ENCODE measurements around the gene MITF. TPM values are rescaled to one million over a fixed set of nuclear protein-coding genes. Genes with fewer than 3 reads are reported as not detected.

MITF gene
- total RNA-seq, 1 donor from 2014 or later = 57.7 TPM

DNA sequence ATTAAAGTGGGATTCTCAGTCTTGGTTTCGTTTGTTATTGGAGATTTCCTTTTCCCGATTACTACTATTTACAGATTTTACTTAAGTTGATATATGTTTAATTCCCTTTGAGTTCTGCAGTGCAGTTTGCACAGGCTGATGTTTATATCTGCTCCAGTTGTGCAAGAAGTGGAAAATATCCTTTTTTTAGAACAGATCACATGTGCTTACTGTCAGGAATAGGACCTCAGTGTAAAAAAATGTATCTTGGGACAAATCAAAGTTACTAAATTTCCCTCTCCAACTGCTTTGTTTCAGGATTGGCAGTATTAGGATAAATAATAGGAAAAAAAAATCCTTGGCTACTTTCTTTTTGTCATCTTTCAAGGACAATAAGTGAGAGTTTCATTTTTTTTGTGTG is 6.9 kb downstream of the MITF start:
- Histone ChIP-seq H3K36me3 (no peaks in the 10 kb centered on the region), H3K4me1 (peaks cover 45% of the 10 kb centered on the region), H3K4me3 (peak overlapping the region; percentile 21 to 27), H3K9me3 (no peaks in the 10 kb centered on the region), H3K27ac (peak overlapping the region; percentile 85), H3K27me3 (no peaks in the 10 kb centered on the region)
- TF ChIP-seq POLR2AphosphoS5 (IDR thresholded peaks at IDR 0.05; ENCODE audit: insufficient read depth in 1 of 2, low read depth in 1 of 2) (peak in 1 of 2 donors; percentile 85), POLR2A (IDR thresholded peaks at IDR 0.05) (no peak)
- DNase-seq (ENCODE audit: extremely low spot score in 2 of 2) = no peak
- intact Hi-C loops (cut with DNase I) = no loop called here

DNA sequence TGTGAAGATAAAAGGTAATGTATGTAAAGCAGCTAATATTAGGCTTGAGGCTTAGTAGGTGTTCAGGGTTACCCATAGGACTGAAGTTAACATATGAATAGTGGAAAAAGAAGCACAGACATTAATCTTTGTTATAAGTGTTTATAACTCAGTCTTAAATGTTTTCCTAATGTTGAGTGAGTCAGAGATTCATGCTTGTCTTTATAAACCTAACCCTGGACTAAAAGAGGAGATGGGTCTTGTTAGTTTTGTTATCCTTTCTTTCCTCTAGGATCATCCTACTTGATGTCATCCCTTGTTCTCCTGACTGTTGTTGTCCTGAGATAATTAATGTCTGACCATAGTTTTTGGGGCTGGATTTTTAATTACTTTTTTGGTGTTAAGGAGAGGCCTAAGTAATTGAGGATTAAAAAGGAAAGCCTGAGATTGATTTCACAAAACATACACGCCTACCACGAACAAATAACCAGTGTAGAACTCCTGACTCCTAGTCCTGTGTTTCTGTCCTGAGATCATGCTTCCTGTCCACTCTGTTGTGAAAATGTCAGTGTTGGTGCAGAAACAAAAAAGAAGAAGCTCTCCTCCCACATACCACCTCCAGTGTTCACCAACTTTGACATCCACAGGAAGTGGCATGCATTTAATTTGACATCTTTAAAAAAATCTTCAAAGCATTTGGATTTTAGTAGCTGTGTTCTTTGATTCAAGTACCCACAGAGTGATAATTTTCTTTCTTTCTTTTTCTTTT is 8.4 kb downstream of the MITF start:
- Histone ChIP-seq H3K4me3 (peak overlapping the region; percentile 21 to 27), H3K4me1 (peaks cover 49% of the 10 kb centered on the region)

DNA sequence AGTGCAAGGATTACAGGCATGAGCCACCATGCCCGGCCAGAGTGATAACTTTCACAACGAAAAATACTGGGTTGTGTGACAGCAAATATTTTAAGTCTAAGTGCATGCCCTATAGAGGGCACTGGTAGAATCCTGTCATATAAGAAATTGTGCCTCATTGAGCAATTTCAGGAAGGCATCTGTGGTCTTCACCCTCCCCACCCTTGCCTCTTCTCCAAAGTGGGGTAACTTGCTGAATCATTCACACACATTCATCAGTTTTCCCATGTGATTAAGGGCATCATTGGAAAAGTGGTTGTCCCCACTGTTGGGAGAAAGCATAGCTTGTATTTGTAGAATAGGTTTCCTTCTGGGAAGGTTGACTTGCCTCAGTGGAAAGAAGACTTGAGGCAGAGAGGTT is 9.2 kb downstream of the MITF start:
- TF ChIP-seq POLR2A (IDR thresholded peaks at IDR 0.05) (no peak), POLR2AphosphoS5 (IDR thresholded peaks at IDR 0.05; ENCODE audit: insufficient read depth in 1 of 2, low read depth in 1 of 2) (no peak)
- TF ChIP-seq, protein P1, sequence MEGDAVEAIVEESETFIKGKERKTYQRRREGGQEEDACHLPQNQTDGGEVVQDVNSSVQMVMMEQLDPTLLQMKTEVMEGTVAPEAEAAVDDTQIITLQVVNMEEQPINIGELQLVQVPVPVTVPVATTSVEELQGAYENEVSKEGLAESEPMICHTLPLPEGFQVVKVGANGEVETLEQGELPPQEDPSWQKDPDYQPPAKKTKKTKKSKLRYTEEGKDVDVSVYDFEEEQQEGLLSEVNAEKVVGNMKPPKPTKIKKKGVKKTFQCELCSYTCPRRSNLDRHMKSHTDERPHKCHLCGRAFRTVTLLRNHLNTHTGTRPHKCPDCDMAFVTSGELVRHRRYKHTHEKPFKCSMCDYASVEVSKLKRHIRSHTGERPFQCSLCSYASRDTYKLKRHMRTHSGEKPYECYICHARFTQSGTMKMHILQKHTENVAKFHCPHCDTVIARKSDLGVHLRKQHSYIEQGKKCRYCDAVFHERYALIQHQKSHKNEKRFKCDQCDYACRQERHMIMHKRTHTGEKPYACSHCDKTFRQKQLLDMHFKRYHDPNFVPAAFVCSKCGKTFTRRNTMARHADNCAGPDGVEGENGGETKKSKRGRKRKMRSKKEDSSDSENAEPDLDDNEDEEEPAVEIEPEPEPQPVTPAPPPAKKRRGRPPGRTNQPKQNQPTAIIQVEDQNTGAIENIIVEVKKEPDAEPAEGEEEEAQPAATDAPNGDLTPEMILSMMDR (IDR thresholded peaks at IDR 0.05) = no peak
- Histone ChIP-seq H3K27ac (peak overlapping the region; percentile 85), H3K4me3 (peak overlapping the region in 1 of 2 donors; percentile 21), H3K36me3 (no peaks in the 10 kb centered on the region), H3K27me3 (no peaks in the 10 kb centered on the region), H3K9me3 (no peaks in the 10 kb centered on the region), H3K4me1 (peaks cover 50% of the 10 kb centered on the region)
- DNase-seq (ENCODE audit: extremely low spot score in 2 of 2) = no peak
- intact Hi-C loops (cut with DNase I) = no loop called here

More for the DNA sequence above, 8.4 kb downstream of the MITF start:
- no peaks in the 10 kb centered on the region for H3K9me3 ChIP-seq
- H3K27ac ChIP-seq = peak overlapping the region; percentile 85
- no peak for TF ChIP-seq POLR2AphosphoS5 (IDR thresholded peaks at IDR 0.05; ENCODE audit: insufficient read depth in 1 of 2, low read depth in 1 of 2)
- TF ChIP-seq POLR2A (IDR thresholded peaks at IDR 0.05) = no peak
- TF ChIP-seq, protein P1 (IDR thresholded peaks at IDR 0.05) = no peak
- no peak for DNase-seq (ENCODE audit: extremely low spot score in 2 of 2)
- intact Hi-C loops (cut with DNase I) = no loop called here
- no peaks in the 10 kb centered on the region for H3K36me3 ChIP-seq
- no peaks in the 10 kb centered on the region for H3K27me3 ChIP-seq

DNA sequence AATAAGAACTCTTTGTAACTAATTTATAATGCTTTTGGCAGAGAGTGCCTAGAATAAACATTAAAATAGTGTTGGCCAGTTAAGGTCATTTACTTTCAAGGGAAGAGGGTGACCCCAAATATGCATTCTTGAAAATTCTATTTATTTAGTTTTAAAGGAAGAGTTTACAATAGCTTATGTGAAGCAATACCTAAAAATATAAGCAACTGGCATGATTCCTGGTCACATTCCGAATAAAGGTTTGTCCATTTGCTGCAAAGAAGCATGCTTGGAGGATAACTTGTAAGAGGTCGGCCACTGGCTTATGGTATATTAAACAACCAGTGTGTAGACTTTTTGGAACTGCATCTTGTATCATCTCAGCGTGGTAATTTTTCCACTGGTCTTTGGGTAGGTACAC is 10.2 kb downstream of the MITF start:
- Histone ChIP-seq H3K9me3 (no peaks in the 10 kb centered on the region), H3K27me3 (no peaks in the 10 kb centered on the region), H3K4me3 (no peak overlapping the region), H3K27ac (peak overlapping the region; percentile 85), H3K36me3 (no peaks in the 10 kb centered on the region), H3K4me1 (peaks cover 48% of the 10 kb centered on the region)
- intact Hi-C loops (cut with DNase I) = no loop called here
- DNase-seq (ENCODE audit: extremely low spot score in 2 of 2) = no peak
- TF ChIP-seq POLR2A (IDR thresholded peaks at IDR 0.05) (no peak), POLR2AphosphoS5 (IDR thresholded peaks at IDR 0.05; ENCODE audit: insufficient read depth in 1 of 2, low read depth in 1 of 2) (no peak)
- TF ChIP-seq, protein P1 (IDR thresholded peaks at IDR 0.05) = no peak

DNA sequence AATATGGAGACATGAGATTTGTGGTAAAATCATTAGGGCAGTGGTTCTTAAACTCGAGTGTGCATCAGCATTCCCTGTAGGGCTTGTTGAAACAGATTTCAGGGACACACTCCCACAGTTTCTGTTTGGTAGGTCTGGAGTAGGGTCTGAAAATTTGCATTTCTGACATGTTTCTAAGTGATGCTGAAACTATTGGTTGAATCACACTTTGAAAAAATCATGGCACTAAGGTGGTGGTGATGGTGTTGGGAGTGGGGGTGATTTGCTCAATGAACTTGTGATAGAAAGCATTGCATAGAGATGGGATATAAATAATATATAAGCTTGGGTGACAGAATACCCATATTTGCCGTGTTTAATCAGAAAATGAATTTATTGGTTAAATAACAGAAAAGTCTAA is 11.3 kb downstream of the MITF start:
- TF ChIP-seq POLR2A (IDR thresholded peaks at IDR 0.05) = no peak
- TF ChIP-seq, protein P1 (IDR thresholded peaks at IDR 0.05) = no peak
- peaks cover 42% of the 10 kb centered on the region for H3K4me1 ChIP-seq
- H3K27ac ChIP-seq = peak overlapping the region; percentile 79
- intact Hi-C loops (cut with DNase I) = no loop called here
- no peaks in the 10 kb centered on the region for H3K27me3 ChIP-seq
- H3K4me3 ChIP-seq = no peak overlapping the region
- H3K36me3 ChIP-seq = no peaks in the 10 kb centered on the region
- no peak for DNase-seq (ENCODE audit: extremely low spot score in 2 of 2)
- no peaks in the 10 kb centered on the region for H3K9me3 ChIP-seq
